NK-92 (cell line): ENCODE measurements around the gene LSAMP.
"Not testable (repeated sequence)": the region's sequence is repeated elsewhere in the genome, so short reads cannot be mapped to it uniquely, and the experiment has no call there.

Source experiments
- DNase-seq: peaks from one replicate; lab custom pipeline; 2025; ENCODE audit not compliant: unreplicated experiment; lab: John Stamatoyannopoulos, UW

Gene LSAMP

GRCh38 chr3:116246406-116246980 lies 198.8 kb downstream of the LSAMP start:
- DNase-seq, result no peak

GRCh38 chr3:116242825-116243224 lies 202.5 kb downstream of the LSAMP start:
- no peak for DNase-seq

DNA sequence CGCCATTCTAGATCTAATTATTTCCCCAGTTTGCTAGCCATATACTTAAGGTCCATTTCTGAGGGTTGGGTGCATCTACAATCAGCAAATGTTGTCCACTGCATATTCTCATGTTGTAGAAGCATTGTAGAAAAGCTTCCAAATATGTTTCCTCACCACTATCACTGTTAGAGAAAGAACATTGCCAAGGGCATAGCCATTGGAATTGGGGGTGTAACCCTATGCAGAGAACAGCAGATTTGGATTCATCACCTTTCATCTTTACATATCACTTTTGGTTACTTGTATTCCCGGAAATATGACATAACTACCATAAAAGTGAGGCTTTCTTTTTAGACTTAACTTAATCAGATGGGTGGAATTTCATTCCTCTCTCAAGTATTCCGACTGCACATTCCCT lies 203.6 kb downstream of the LSAMP start:
- no peak for DNase-seq

GRCh38 chr3:116240261-116240660 lies 205.0 kb downstream of the LSAMP start:
- no peak for DNase-seq

DNA sequence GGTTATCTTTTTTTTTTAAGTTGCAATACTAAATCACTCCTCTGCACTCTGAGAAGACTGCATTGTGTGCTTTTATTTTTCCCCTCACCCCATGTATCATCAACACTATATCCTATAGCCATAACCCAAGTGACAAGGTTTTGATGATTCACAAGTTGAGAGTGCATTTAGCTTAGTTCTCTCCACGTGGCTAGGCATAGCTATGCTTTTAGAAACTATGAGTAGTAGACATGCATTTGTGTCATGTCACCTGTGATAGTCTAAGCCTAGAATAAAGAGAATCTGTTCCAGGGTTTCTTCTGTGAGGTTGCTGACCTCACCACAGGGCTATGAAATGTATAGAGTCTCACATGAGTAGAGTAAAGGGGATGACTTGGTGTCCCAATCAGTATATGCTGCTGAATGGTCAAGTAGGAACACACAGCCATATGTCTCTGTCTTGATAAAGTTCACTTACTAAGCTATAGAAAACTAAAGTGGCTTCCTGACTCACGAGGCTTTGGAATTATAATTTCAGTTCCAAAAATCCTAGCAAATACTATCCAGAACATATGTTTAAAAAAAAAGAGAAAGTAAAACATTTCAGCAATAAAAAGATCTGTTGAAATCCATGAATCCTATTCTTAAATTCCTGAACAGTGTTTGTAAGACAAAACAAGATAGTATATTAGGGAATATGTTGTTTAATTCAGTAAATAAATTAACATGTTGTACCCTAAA lies 206.3 kb downstream of the LSAMP start:
- DNase-seq, result no peak

GRCh38 chr3:116233711-116234357 lies 211.5 kb downstream of the LSAMP start:
- DNase-seq, result no peak

GRCh38 chr3:116230431-116231020 lies 214.8 kb downstream of the LSAMP start:
- no peak for DNase-seq

- no peak for DNase-seq
Observed at GRCh38 chr3:116226266-116226665, 219.0 kb downstream of the LSAMP start.

DNA sequence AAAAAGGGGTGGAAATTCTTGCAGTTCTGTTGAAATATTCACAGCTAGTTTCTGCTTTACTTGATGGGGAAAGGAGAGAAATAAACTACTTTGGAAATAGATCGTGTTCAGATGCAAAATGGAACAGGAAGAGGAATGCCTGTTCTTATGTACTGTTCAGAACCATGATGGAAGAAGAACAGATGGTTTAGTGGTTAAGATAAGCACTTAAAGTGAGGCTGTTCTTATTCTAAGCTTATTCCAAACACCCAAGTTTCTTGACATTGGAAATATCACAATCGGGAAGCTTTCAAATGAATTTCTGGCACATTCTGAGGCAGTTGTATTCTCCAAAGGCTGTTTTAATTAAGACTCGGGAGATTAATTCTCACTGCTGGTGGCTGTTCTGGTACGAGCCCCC lies 228.5 kb downstream of the LSAMP start:
- DNase-seq, result no peak

DNA sequence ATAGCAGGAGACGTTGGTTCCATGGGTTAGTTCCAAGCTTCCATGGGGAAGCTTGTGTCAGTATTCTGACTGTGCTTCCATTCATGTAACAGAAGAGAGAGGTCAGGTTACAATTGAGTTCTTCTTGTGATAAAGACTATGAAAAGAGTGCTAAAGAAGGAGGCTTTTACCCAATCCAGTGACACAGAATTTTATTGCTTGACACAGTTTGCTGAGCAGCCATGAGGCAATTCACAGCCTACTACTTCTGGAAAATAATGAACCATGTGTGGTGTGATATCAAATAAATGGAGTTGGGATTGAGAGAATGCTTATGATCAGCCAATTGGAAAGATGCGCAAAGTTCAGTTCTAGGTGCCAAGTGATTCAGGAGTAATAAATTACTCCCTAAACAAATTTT lies 233.4 kb downstream of the LSAMP start:
- DNase-seq, result no peak

DNA sequence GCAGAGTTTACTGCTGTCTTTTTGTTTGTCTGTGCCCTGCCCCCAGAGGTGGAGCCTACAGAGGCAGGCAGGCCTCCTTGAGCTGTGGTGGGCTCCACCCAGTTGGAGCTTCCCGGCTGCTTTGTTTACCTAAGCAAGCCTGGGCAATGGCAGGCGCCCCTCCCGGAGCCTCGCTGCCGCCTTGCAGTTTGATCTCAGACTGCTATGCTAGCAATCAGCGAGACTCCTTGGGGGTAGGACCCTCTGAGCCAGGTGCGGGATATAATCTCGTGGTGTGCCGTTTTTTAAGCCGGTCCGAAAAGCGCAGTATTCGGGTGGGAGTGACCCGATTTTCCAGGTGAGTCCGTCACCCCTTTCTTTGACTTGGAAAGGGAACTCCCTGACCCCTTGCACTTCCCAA lies 236.5 kb downstream of the LSAMP start:
- not testable (repeated sequence) for DNase-seq

DNA sequence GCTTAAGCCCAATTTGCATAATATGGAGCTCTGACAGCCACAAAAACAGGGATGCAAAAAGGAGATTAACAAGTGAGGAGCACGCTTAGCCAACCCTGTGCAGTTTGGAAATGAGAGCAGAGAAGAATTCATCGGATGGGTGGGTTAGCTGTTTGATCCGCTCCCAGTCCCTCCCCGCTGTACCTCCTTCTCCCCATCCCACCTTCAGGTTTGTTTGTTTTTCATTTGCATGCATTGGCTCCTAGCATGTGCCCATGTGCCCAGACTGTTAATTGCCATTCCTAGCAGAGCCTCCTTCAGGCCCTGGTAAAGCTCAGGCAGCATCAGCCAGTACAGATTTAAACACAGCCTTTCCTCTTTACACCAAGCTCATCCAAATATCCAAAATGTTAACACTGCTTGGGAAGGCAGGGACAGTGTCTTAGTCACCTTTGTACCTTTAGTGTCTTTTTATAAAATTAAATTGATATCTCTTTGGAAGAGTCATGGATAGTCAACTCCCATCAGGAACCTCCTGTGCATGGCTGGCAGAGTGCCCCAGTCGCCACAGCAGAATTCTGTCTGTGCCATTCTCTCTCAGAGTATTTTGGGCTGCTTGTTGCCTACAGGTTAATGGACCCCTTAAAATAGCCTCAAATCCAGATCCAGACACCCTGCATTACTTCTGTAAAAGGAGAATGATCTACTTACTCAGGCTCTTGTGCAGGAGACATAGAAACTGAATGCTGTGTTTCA lies 244.2 kb downstream of the LSAMP start:
- no peak for DNase-seq

GRCh38 chr3:116199063-116199462 lies 246.2 kb downstream of the LSAMP start:
- no peak for DNase-seq

GRCh38 chr3:116198087-116198486 lies 247.2 kb downstream of the LSAMP start:
- DNase-seq, result no peak

DNA sequence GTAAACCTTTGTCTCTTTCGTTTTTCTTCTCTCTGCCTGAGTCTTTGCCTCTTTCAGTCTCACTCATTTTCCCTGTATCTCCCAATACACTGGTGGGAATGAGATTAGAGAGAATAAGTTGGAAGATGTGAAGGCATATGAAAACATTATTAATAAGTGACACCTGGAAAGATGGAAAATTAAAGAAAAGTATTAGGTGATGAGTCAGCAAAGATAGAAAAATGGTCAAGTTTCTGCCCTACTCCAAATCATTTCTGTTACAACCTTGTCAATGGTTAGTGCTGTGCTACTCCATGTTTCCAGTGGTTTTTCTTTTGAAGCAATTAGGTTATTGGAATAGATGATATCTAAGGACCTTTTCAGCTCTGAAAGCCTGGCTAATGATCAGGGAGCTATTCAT lies 252.8 kb downstream of the LSAMP start:
- no peak for DNase-seq

GRCh38 chr3:116191409-116191808 lies 253.9 kb downstream of the LSAMP start:
- DNase-seq, result no peak

- DNase-seq, result no peak
Observed at GRCh38 chr3:116190095-116190494, 255.2 kb downstream of the LSAMP start.

GRCh38 chr3:116188231-116188785 lies 257.0 kb downstream of the LSAMP start:
- DNase-seq, result no peak

DNA sequence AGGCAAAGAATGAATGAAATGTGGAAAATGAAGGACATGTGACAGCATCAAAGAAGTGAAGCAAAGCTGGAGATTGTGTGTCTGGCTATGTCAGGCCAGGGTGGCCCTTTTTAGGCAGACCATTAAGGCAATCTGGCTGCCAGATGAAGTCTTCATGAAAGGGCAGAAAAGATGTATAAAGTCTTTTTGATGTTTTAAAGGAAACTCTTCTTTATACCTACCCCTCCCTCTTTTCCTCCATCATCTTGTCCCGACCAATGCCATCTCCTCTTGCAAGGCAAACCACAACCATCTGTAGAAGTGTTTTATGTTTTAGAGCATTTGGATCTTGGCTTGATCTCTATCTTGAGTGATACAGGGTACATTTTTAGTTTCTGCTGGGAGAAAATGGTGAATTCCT lies 259.2 kb downstream of the LSAMP start:
- no peak for DNase-seq

GRCh38 chr3:116181159-116181558 lies 264.1 kb downstream of the LSAMP start:
- DNase-seq, result no peak

- no peak for DNase-seq
Observed at GRCh38 chr3:116179091-116179490, 266.2 kb downstream of the LSAMP start.
